ENCODE data around the gene RPS16.
A peak's percentile ranks its signal among the peaks of the same experiment; 100 is the strongest.

RPS16 gene

GRCh38 chr19:39409208-39410016, 26.3 kb downstream of the RPS16 start (continued):
- TF ChIP-seq PRDM10 (tag by site-specific recombination; IDR thresholded peaks at IDR 0.05) (peak; percentile 32), ZNF221 (tag by site-specific recombination; IDR thresholded peaks at IDR 0.05; ENCODE audit: borderline replicate concordance) (no peak), WT1 (tag by site-specific recombination; IDR thresholded peaks at IDR 0.05) (peak; percentile 65), BCL11B (tag by site-specific recombination; IDR thresholded peaks at IDR 0.05; ENCODE audit: low read depth) (no peak; the same call in 1 of the 2 replicates), KLF10 (tag by site-specific recombination; IDR thresholded peaks at IDR 0.05) (peak; percentile 82), SCRT1 (tag by site-specific recombination; IDR thresholded peaks at IDR 0.05; ENCODE audit: borderline replicate concordance) (no peak), ZNF510 (tag by site-specific recombination; IDR thresholded peaks at IDR 0.05; ENCODE audit: insufficient replicate concordance) (no peak), ZNF24 (tag by site-specific recombination; IDR thresholded peaks at IDR 0.05) (peak; percentile 67; the same call in 1 of the 2 replicates), ZNF148 (tag by site-specific recombination; IDR thresholded peaks at IDR 0.05; ENCODE audit: borderline replicate concordance) (peak; percentile 63; the same call in 1 of the 2 replicates), ZNF629 (tag by site-specific recombination; IDR thresholded peaks at IDR 0.05) (peak; percentile 94), ZNF692 (tag by site-specific recombination; IDR thresholded peaks at IDR 0.05) (peak; percentile 68; the same call in 1 of the 2 replicates), ZNF366 (tag by site-specific recombination; conservative IDR thresholded peaks at IDR 0.05) (peak; percentile 62; the same call in 1 of the 2 replicates), ZNF169 (tag by site-specific recombination; IDR thresholded peaks at IDR 0.05) (no peak), ZSCAN30 (tag by site-specific recombination; IDR thresholded peaks at IDR 0.05) (peak; percentile 91), ZFHX2 (tag by site-specific recombination; conservative IDR thresholded peaks at IDR 0.05) (peak; percentile 66), ZNF146 (tag by site-specific recombination; IDR thresholded peaks at IDR 0.05) (no peak), ZNF121 (tag by site-specific recombination; IDR thresholded peaks at IDR 0.05) (0 out of 2 replicates have a peak, but pooled peaks have one; percentile 13), ZNF26 (tag by site-specific recombination; IDR thresholded peaks at IDR 0.05) (no peak), ZNF2 (tag by site-specific recombination; IDR thresholded peaks at IDR 0.05) (peak; percentile 28; the same call in 1 of the 2 replicates), ZEB2 (tag by site-specific recombination; IDR thresholded peaks at IDR 0.05) (peak; percentile 100), ZNF10 (tag by site-specific recombination; IDR thresholded peaks at IDR 0.05) (no peak; the same call in 1 of the 2 replicates), ZNF23 (tag by site-specific recombination; IDR thresholded peaks at IDR 0.05; ENCODE audit: borderline replicate concordance) (no peak), ZFP41 (tag by site-specific recombination; IDR thresholded peaks at IDR 0.05; ENCODE audit: borderline replicate concordance) (no peak), ZNF791 (tag by site-specific recombination; IDR thresholded peaks at IDR 0.05) (no peak), ZBTB11 (tag by site-specific recombination; conservative IDR thresholded peaks at IDR 0.05; ENCODE audit: low read depth) (peak; percentile 91), GLI4 (tag by site-specific recombination; IDR thresholded peaks at IDR 0.05) (no peak), PRDM1 (tag by site-specific recombination; IDR thresholded peaks at IDR 0.05) (peak; percentile 45)
